ENCODE measurements around the gene OR6C74. TPM values are rescaled to one million over a fixed set of nuclear protein-coding genes. Genes with fewer than 3 reads are reported as not detected.

The OR6C74 gene
- not detected in 2 replicates for total RNA-seq

DNA sequence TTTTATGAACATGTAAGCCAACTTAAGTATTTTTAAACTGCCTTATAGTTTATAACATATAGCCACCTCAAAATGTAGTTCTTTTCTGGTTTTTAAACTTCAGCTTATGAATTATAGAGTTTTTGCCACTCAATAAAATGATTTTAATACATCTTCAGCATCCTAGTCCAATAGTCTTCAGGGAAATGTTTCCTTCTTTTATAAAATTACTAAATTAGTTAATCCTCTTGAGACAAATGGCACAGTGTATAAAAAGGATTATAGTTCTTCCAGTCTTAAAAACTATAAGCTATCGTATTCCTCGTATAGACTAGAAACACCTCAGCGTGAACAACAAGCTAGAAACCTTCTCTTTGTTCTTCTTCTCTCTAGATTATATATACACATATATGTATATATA, at the start of gene OR6C74:
OR6C74 (plus strand) TSS at position 301 of the 400 bp plus-strand sequence. CDS start 2,679 bp downstream, outside the sequence.

DNA sequence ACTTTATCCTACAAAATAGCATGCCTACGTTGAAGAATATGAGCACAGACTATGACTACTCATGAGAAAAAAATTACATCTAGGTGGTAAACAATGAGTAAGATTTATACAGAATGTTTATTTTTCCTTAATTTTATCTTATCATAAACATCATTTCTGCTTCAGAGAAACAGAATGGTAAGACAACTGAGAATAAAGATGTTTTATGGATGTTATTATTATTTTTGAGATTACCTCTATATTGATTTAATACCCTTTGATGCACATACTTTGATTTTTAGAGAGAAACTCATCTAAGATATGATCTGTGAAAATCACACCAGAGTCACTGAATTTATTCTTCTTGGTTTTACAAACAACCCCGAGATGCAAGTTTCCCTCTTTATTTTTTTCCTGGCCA, 23.7 kb upstream of the OR6C74 start, which contains the start of gene OR10A7:
OR10A7 (plus strand) TSS at position 301 of the 400 bp plus-strand sequence; CDS start at position 301, 0 bp downstream.

Other genes with a start within 250 kb of the OR6C74 start
- not detected in 2 replicates for gene NEUROD4, start 224.6 kb upstream of the OR6C74 start, total RNA-seq
- gene OR9K2, start 118.2 kb upstream of the OR6C74 start, total RNA-seq = not detected in 2 replicates
- not detected in 2 replicates for gene OR10A7, start 23.6 kb upstream of the OR6C74 start, total RNA-seq
- not detected in 2 replicates for gene OR6C6, start 52.0 kb downstream of the OR6C74 start, total RNA-seq
- gene OR6C1, start 69.7 kb downstream of the OR6C74 start, total RNA-seq = not detected in 2 replicates
- not detected in 2 replicates for gene OR6C3, start 86.1 kb downstream of the OR6C74 start, total RNA-seq
- gene OR6C75, start 118.4 kb downstream of the OR6C74 start, total RNA-seq = not detected in 2 replicates
- gene OR6C65, start 155.9 kb downstream of the OR6C74 start, total RNA-seq = not detected in 2 replicates
- not detected in 2 replicates for gene OR6C76, start 181.6 kb downstream of the OR6C74 start, total RNA-seq
- not detected in 2 replicates for gene OR6C2, start 199.5 kb downstream of the OR6C74 start, total RNA-seq
- not detected in 2 replicates for gene OR6C70, start 225.5 kb downstream of the OR6C74 start, total RNA-seq
- not detected in 2 replicates for gene OR6C68, start 247.8 kb downstream of the OR6C74 start, total RNA-seq

All from endothelial cell of coronary artery (primary cell).